Epithelial cell of esophagus (primary cell): ENCODE measurements around the gene RNF168.

ENCODE experiments used
- DNase-seq: peaks from one replicate; pipeline ENCODE4 v3.0.0; 2010; ENCODE audit warnings: low read depth
- H3K4me3 ChIP-seq: 2 replicates; pipeline ENCODE4 v1.5.1; 2011; ENCODE audit warnings: mild to moderate bottlenecking, low read length, control low read depth
- CTCF ChIP-seq: IDR thresholded peaks from 2 replicates; pipeline ENCODE4 v1.5.1; 2011; ENCODE audit warnings: low read depth, mild to moderate bottlenecking, low read length, control low read depth, inconsistent platforms; ENCODE audit not compliant: insufficient read depth; ENCODE audit errors: missing control alignments

Gene RNF168

GRCh38 chr3:196419386-196419785 lies 84.2 kb downstream of the RNF168 start:
- H3K4me3 ChIP-seq = no peak overlapping the region
- DNase-seq = no peak
- no peak for TF ChIP-seq CTCF
